ENCODE data around the gene SAMD5. TPM values are rescaled to one million over a fixed set of nuclear protein-coding genes. Genes with fewer than 3 reads are reported as not detected.

SAMD5 gene
- not detected in 2 replicates for total RNA-seq (2013; cell fraction: nucleolus; rRNA removed)
- under 0.01 TPM in 1 of 2 replicates, not detected in the other for total RNA-seq (2014; rRNA removed)
- total RNA-seq (2014; rRNA removed; fragmentation: Illumina TruSeq; extraction: Trizol) = 0.04 and 0.05 TPM in 2 replicates
- 0.23 TPM in 1 of 2 replicates, not detected in the other for total RNA-seq (2021)
- polyA plus RNA-seq (2011; ENCODE audit: low read depth) = not detected
- 0.15 and 0.16 TPM in 2 replicates for polyA plus RNA-seq (2011; rRNA removed)
- 0.03 TPM in 2 replicates for polyA plus RNA-seq (2011; cell fraction: cytosol; rRNA removed)
- polyA plus RNA-seq (2011; cell fraction: nucleus; rRNA removed) = 0.06 and 0.10 TPM in 2 replicates
- polyA plus RNA-seq (2012) = 0.04 TPM in 1 of 2 replicates, not detected in the other
- 0.01 TPM in 1 of 2 replicates, not detected in the other for polyA plus RNA-seq (2014; fragmentation: Illumina TruSeq; extraction: Trizol)
- polyA plus RNA-seq (2014; fragmentation: Nextera tagmentation; extraction: Ambion mirVana) = not detected
- 0.03 and 0.05 TPM in 2 replicates for polyA plus RNA-seq (2014; rRNA removed)
- polyA plus RNA-seq (2016; fragmentation: Nextera tagmentation; extraction: Ambion mirVana) = not detected
- 0.05 TPM in 1 of 2 replicates, not detected in the other for polyA minus RNA-seq (2011; rRNA and poly(A)+ RNA removed)
- 0.21 TPM in 1 of 2 replicates, not detected in the other for polyA minus RNA-seq (2011; cell fraction: cytosol; rRNA and poly(A)+ RNA removed)
- polyA minus RNA-seq (2011; cell fraction: nucleus; rRNA and poly(A)+ RNA removed) = 0.10 and 0.12 TPM in 2 replicates
- Bru-seq, nascent RNA = percentile 13 among the genes with signal in this experiment
- BruChase-seq, experiment 1, labeled RNA remaining after a 6-hour chase = percentile 20 among the genes with signal in this experiment
- percentile 20 among the genes with signal in this experiment for BruChase-seq, experiment 2, labeled RNA remaining after a 2-hour chase
- long read RNA-seq, experiment 1, partial matches to known transcripts = 0 of 2 reads
- long read RNA-seq, experiment 1, other reads (novel, unspliced or antisense) = 2 of 2 reads
- long read RNA-seq, experiment 2, partial matches to known transcripts = 0 of 1 reads
- long read RNA-seq, experiment 2, other reads (novel, unspliced or antisense) = 1 of 1 reads

DNA sequence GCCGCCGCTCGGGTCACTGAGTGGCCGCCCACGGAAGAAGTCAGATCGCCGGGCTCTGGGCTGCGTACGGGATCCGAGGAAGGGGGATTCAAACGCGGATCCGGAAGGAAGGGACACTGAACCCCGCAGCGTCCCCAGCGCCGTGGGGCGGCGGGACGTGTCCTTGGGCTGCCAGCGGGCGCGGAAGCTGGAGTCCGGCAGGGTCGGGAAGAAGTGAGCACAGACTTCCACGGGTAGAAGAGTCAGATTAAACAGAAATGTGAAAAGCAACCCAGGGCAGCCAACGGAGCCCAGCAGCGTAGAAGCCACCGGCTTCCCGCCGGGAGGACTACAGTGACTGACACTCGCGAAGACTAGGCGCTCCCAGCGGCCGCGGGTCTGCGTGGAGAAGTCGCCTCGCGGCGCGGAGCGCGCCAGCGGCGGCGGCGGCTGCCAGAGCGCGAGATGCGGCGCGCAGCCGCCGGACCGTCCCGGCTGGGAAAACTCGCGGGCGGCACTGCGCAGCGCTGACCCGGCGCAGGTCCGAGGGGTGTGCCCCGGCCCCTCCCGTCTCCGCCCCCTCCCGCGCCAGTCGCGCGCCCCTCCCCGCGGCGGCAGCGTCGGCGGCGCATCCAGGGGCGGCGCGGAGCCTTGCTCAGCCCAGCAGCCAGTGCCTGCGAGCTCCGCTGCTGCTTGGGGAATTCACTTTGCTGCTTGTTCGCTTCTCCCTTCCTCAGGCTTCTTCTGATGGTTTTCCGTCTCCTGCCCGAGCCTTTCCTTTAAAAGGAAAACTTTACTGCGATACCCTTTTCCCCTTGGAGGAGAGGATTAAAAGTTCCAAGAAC is at the start of gene SAMD5:
TSS of gene SAMD5 (plus strand) at position 649 of the 824 bp plus-strand sequence. CDS start 239 bp downstream, outside the sequence.
- intact Hi-C loops (cut with micrococcal nuclease; ENCODE audit: unreplicated experiment) (loop anchor here (10.0 kb wide), 1 partner anchor 957 kb away; no protein-coding TSS in a partner anchor), in situ Hi-C loops (cut with MboI) (loop anchor here (10.0 kb wide), 1 partner anchor 657 kb away; no protein-coding TSS in a partner anchor)
- CTCF ChIA-PET = no interaction called here
- H3K4me1 ChIP-seq (ENCODE audit: control insufficient read depth, insufficient read depth, low read length) = no peaks in the 10 kb centered on the region
- RAD21 ChIA-PET (ENCODE audit: unreplicated experiment) = no interaction called here
- BruUV-seq (replicated peaks) = no TSS peak
- ATAC-seq (peak; percentile 49), FAIRE-seq (no peak), DNase-seq (ENCODE audit: low read depth, low spot score) (no peak)
- no peaks in the 10 kb centered on the region for H3K9me3 ChIP-seq (replicated peaks; ENCODE audit: control insufficient read depth, insufficient read depth, low read length)
- no peak within 1 kb of the TSS; the same call in 1 of the 2 replicates for H2AFZ ChIP-seq (ENCODE audit: control insufficient read depth, low read depth, low read length)
- no peak within 1 kb of the TSS for H3K9ac ChIP-seq (ENCODE audit: control insufficient read depth, insufficient read depth, low read length)
- SMC1A ChIA-PET (ENCODE audit: uncharacterized antibody, unreplicated experiment) = no interaction called here
- WGBS (ENCODE audit: insufficient coverage, insufficient replicate concordance, low lambda C conversion rate, missing lambda C conversion rate) = 4% methylated on average over 61 of the region's 90 CpGs
- H3K4me2 ChIP-seq (ENCODE audit: control insufficient read depth, insufficient read depth) = peak within 1 kb of the TSS; percentile 63
- peaks cover 8 to 16% of the 10 kb centered on the region in 2 experiments for H3K27me3 ChIP-seq (replicated peaks in 1 of 2; ENCODE audit: control insufficient read depth in 2 of 2, insufficient read depth in 2 of 2, low read length in 1 of 2)
- no peak within 1 kb of the TSS for H3K4me3 ChIP-seq
- no peaks in the 10 kb centered on the region for H4K20me1 ChIP-seq (ENCODE audit: control insufficient read depth, insufficient read depth)
- TF ChIP-seq HDAC6 (IDR thresholded peaks at IDR 0.05; ENCODE audit: unreplicated experiment) = peak; percentile 31
- no peak for TF ChIP-seq CREB1 (IDR thresholded peaks at IDR 0.05; ENCODE audit: low read depth)
- no peaks in the 10 kb centered on the region for H3K79me2 ChIP-seq (ENCODE audit: control insufficient read depth, insufficient read depth, low read length)
- H3K36me3 ChIP-seq (ENCODE audit: control insufficient read depth in 2 of 2, insufficient read depth in 2 of 2, low read length in 1 of 2) = no peaks in the 10 kb centered on the region
- POLR2A ChIA-PET = no interaction called here
- no peak within 1 kb of the TSS for H3K27ac ChIP-seq (ENCODE audit: control insufficient read depth, insufficient read depth)
